ENCODE data around the gene PPL. TPM values are rescaled to one million over a fixed set of nuclear protein-coding genes. Genes with fewer than 3 reads are reported as not detected.

PPL gene
- total RNA-seq, 1 donor from 2014 or later = not detected

GRCh38 chr16:4852221-4852872, 84.6 kb downstream of the PPL start:
- no peak for DNase-seq
- Mint-ChIP-seq H3K4me1 (peaks cover 33% of the 10 kb centered on the region), H3K27ac (no peak overlapping the region), H3K4me3 (no peak overlapping the region), H3K9me3 (no peaks in the 10 kb centered on the region), H3K27me3 (no peaks in the 10 kb centered on the region), H3K36me3 (ENCODE audit: low read depth) (peaks cover 27% of the 10 kb centered on the region)
- intact Hi-C loops (cut with micrococcal nuclease) = no loop called here

GRCh38 chr16:4850211-4850610, 86.7 kb downstream of the PPL start:
- Mint-ChIP-seq H3K9me3 (no peaks in the 10 kb centered on the region), H3K4me3 (peak overlapping the region; percentile 40), H3K36me3 (ENCODE audit: low read depth) (peaks cover 32% of the 10 kb centered on the region), H3K4me1 (peaks cover 40% of the 10 kb centered on the region), H3K27ac (no peak overlapping the region), H3K27me3 (no peaks in the 10 kb centered on the region)
- intact Hi-C loops (cut with micrococcal nuclease) = no loop called here
- no peak for DNase-seq

- Mint-ChIP-seq H3K4me3 (peak overlapping the region; percentile 95), H3K4me1 (peaks cover 40% of the 10 kb centered on the region), H3K9me3 (no peaks in the 10 kb centered on the region), H3K36me3 (ENCODE audit: low read depth) (peaks cover 33% of the 10 kb centered on the region), H3K27ac (peak overlapping the region; percentile 75), H3K27me3 (no peaks in the 10 kb centered on the region)
- intact Hi-C loops (cut with micrococcal nuclease) = loop anchor here (1.0 to 2.0 kb wide), 3 partner anchors 109 to 423 kb away; partner anchors contain the start of gene DNAJA3
- peak; percentile 84 for DNase-seq
Measured at GRCh38 chr16:4847774-4848587, 89.0 kb downstream of the PPL start.

- Mint-ChIP-seq H3K4me1 (peaks cover 39% of the 10 kb centered on the region), H3K9me3 (no peaks in the 10 kb centered on the region), H3K4me3 (peak within 1 kb of the TSS; percentile 95), H3K36me3 (ENCODE audit: low read depth) (peaks cover 38% of the 10 kb centered on the region), H3K27me3 (no peaks in the 10 kb centered on the region), H3K27ac (peak within 1 kb of the TSS; percentile 91)
- DNase-seq = peak; percentile 100
- intact Hi-C loops (cut with micrococcal nuclease) = loop anchor here (1.0 to 2.0 kb wide), 2 partner anchors 251 to 422 kb away; partner anchors contain the start of gene DNAJA3
Measured at GRCh38 chr16:4846901-4847773, 89.8 kb downstream of the PPL start, which contains the start of the genes GLYR1 and UBN1. Gene GLYR1, minus strand, starts transcription at chr16:4847288. Its CDS starts 23 bp downstream, at chr16:4847265. Gene UBN1, plus strand, starts transcription at chr16:4847481. Its CDS starts 5,437 bp downstream, at chr16:4852918.

GRCh38 chr16:4846503-4846900, 90.4 kb downstream of the PPL start:
- DNase-seq = peak; percentile 77
- H3K4me1 Mint-ChIP-seq = peaks cover 35% of the 10 kb centered on the region
- intact Hi-C loops (cut with micrococcal nuclease) = loop anchor here (2.0 kb wide), 1 partner anchor 422 kb away; the partner anchor contains the start of gene DNAJA3
- peak overlapping the region; percentile 95 for H3K4me3 Mint-ChIP-seq
- H3K36me3 Mint-ChIP-seq (ENCODE audit: low read depth) = peaks cover 41% of the 10 kb centered on the region
- H3K9me3 Mint-ChIP-seq = no peaks in the 10 kb centered on the region
- peak overlapping the region; percentile 86 for H3K27ac Mint-ChIP-seq
- no peaks in the 10 kb centered on the region for H3K27me3 Mint-ChIP-seq

- peaks cover 72% of the 10 kb centered on the region for H3K36me3 Mint-ChIP-seq (ENCODE audit: low read depth)
- intact Hi-C loops (cut with micrococcal nuclease) = no loop called here
- no peak overlapping the region for H3K4me3 Mint-ChIP-seq
- no peak overlapping the region for H3K27ac Mint-ChIP-seq
- DNase-seq = no peak
- H3K4me1 Mint-ChIP-seq = peaks cover 6% of the 10 kb centered on the region
- no peaks in the 10 kb centered on the region for H3K27me3 Mint-ChIP-seq
- H3K9me3 Mint-ChIP-seq = no peaks in the 10 kb centered on the region
Measured at GRCh38 chr16:4840984-4841383, 96.0 kb downstream of the PPL start.

GRCh38 chr16:4839942-4840341, 97.0 kb downstream of the PPL start:
- Mint-ChIP-seq H3K9me3 (no peaks in the 10 kb centered on the region), H3K4me3 (no peak overlapping the region), H3K27ac (no peak overlapping the region), H3K4me1 (no peaks in the 10 kb centered on the region), H3K27me3 (no peaks in the 10 kb centered on the region), H3K36me3 (ENCODE audit: low read depth) (peaks cover 67% of the 10 kb centered on the region)
- no peak for DNase-seq
- intact Hi-C loops (cut with micrococcal nuclease) = no loop called here

- Mint-ChIP-seq H3K9me3 (no peaks in the 10 kb centered on the region), H3K4me3 (no peak overlapping the region), H3K36me3 (ENCODE audit: low read depth) (peaks cover 56% of the 10 kb centered on the region), H3K4me1 (no peaks in the 10 kb centered on the region), H3K27ac (no peak overlapping the region), H3K27me3 (no peaks in the 10 kb centered on the region)
- intact Hi-C loops (cut with micrococcal nuclease) = no loop called here
- DNase-seq = no peak
Measured at GRCh38 chr16:4837733-4838501, 99.0 kb downstream of the PPL start.

GRCh38 chr16:4836727-4837126, 100.2 kb downstream of the PPL start:
- Mint-ChIP-seq H3K27ac (no peak overlapping the region), H3K36me3 (ENCODE audit: low read depth) (peaks cover 57% of the 10 kb centered on the region), H3K4me3 (no peak overlapping the region), H3K27me3 (no peaks in the 10 kb centered on the region), H3K9me3 (no peaks in the 10 kb centered on the region), H3K4me1 (no peaks in the 10 kb centered on the region)
- intact Hi-C loops (cut with micrococcal nuclease) = no loop called here
- DNase-seq = no peak

- Mint-ChIP-seq H3K27me3 (no peaks in the 10 kb centered on the region), H3K4me1 (no peaks in the 10 kb centered on the region), H3K36me3 (ENCODE audit: low read depth) (peaks cover 54% of the 10 kb centered on the region), H3K27ac (no peak overlapping the region), H3K4me3 (no peak overlapping the region), H3K9me3 (no peaks in the 10 kb centered on the region)
- intact Hi-C loops (cut with micrococcal nuclease) = no loop called here
- DNase-seq = no peak
Measured at GRCh38 chr16:4833584-4833983, 103.4 kb downstream of the PPL start.

GRCh38 chr16:4832698-4833343, 104.1 kb downstream of the PPL start:
- no peak overlapping the region for H3K27ac Mint-ChIP-seq
- H3K9me3 Mint-ChIP-seq = no peaks in the 10 kb centered on the region
- H3K4me3 Mint-ChIP-seq = no peak overlapping the region
- H3K36me3 Mint-ChIP-seq (ENCODE audit: low read depth) = peaks cover 51% of the 10 kb centered on the region
- H3K4me1 Mint-ChIP-seq = no peaks in the 10 kb centered on the region
- no peaks in the 10 kb centered on the region for H3K27me3 Mint-ChIP-seq
- no peak for DNase-seq
- intact Hi-C loops (cut with micrococcal nuclease) = no loop called here

All from activated CD4-positive, alpha-beta T cell treated with anti-CD3 and anti-CD28 coated beads, Interleukin-2, amount 10 ng/mL, durations not matched to agents 24 days and 14 days (primary cell).